NB4 (cell line): ENCODE data around the gene ADARB2.

ENCODE experiments used
- DNase-seq: peaks from one replicate; pipeline ENCODE4 v3.0.0; 2010; ENCODE audit warnings: low read depth
- H3K4me3 ChIP-seq: one replicate; pipeline ENCODE4 v1.5.1; 2011; ENCODE audit warnings: mild to moderate bottlenecking, low read depth, low read length, moderate library complexity
- MAX ChIP-seq: IDR thresholded peaks from 2 replicates; pipeline ENCODE4 v1.6.1; 2011; ENCODE audit warnings: low read depth, low read length
- MYC ChIP-seq: IDR thresholded peaks from 2 replicates; pipeline ENCODE4 v1.6.1; 2011; ENCODE audit warnings: low read depth, low read length
- POLR2A ChIP-seq: IDR thresholded peaks from 2 replicates; pipeline ENCODE4 v1.6.1; 2011; ENCODE audit warnings: mild to moderate bottlenecking; ENCODE audit not compliant: insufficient read length; ENCODE audit errors: extremely low read depth
- TF ChIP-seq, protein P1 (sequence below): IDR thresholded peaks from one replicate; pipeline ENCODE4 v1.5.1; 2012; ENCODE audit warnings: low read depth, low read length

The ADARB2 gene

DNA sequence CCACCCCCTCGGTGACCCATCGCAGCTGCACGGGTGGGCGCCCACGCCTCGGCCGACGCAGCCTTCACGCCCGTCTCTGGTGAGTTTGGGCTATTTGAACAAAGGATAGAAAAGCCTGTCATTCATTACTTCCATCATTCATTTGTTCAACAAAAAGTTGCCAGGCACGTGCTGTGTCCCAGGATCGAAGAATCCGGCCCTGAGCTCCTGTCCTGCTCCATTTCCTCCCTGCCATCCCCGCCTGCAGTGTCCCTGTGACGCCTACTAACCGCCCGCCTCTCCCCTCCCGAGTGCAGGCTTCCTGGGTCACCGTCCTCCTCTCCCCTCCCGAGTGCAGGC lies 341.1 kb downstream of the ADARB2 start:
- no peak for TF ChIP-seq MYC
- TF ChIP-seq, protein P1, sequence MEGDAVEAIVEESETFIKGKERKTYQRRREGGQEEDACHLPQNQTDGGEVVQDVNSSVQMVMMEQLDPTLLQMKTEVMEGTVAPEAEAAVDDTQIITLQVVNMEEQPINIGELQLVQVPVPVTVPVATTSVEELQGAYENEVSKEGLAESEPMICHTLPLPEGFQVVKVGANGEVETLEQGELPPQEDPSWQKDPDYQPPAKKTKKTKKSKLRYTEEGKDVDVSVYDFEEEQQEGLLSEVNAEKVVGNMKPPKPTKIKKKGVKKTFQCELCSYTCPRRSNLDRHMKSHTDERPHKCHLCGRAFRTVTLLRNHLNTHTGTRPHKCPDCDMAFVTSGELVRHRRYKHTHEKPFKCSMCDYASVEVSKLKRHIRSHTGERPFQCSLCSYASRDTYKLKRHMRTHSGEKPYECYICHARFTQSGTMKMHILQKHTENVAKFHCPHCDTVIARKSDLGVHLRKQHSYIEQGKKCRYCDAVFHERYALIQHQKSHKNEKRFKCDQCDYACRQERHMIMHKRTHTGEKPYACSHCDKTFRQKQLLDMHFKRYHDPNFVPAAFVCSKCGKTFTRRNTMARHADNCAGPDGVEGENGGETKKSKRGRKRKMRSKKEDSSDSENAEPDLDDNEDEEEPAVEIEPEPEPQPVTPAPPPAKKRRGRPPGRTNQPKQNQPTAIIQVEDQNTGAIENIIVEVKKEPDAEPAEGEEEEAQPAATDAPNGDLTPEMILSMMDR = no peak
- TF ChIP-seq POLR2A = no peak
- TF ChIP-seq MAX = no peak
- no peak overlapping the region for H3K4me3 ChIP-seq
- no peak for DNase-seq

GRCh38 chr10:1395481-1396296 lies 341.6 kb downstream of the ADARB2 start:
- H3K4me3 ChIP-seq = no peak overlapping the region
- TF ChIP-seq MAX (no peak), POLR2A (no peak), MYC (no peak)
- TF ChIP-seq, protein P1 = no peak
- no peak for DNase-seq

DNA sequence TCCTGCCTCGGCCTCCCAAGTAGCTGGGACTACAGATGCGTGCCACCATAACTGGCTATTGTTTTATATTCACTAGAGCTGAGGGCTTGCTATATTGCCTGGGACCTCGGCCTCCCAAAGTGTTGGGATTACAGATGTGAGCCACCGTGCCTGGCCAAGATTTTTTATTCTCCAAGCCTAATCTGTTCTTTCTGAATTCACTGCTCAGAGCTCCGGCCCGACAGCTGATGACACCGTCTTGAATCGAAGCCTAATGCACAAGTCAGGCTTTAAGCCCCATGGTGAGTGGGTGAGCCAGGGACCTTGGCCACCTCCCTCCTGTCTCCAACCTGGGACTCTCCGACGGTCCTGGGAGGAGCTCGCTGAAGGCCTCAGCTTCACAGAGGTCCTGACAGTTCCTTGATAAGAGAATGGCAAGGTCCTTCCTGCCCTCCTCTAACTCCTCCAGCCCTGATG lies 342.3 kb downstream of the ADARB2 start:
- DNase-seq = no peak
- TF ChIP-seq POLR2A (no peak), MAX (no peak), MYC (no peak)
- H3K4me3 ChIP-seq = no peak overlapping the region

GRCh38 chr10:1394155-1394912 lies 343.0 kb downstream of the ADARB2 start:
- no peak for DNase-seq
- TF ChIP-seq POLR2A (no peak), MAX (no peak), MYC (no peak)
- TF ChIP-seq, protein P1 = no peak
- H3K4me3 ChIP-seq = no peak overlapping the region

- H3K4me3 ChIP-seq = no peak overlapping the region
- no peak for DNase-seq
- no peak for TF ChIP-seq MAX
- TF ChIP-seq MYC = no peak
- TF ChIP-seq, protein P1 = no peak
- TF ChIP-seq POLR2A = no peak
Observed at GRCh38 chr10:1393481-1393880, 343.8 kb downstream of the ADARB2 start.

DNA sequence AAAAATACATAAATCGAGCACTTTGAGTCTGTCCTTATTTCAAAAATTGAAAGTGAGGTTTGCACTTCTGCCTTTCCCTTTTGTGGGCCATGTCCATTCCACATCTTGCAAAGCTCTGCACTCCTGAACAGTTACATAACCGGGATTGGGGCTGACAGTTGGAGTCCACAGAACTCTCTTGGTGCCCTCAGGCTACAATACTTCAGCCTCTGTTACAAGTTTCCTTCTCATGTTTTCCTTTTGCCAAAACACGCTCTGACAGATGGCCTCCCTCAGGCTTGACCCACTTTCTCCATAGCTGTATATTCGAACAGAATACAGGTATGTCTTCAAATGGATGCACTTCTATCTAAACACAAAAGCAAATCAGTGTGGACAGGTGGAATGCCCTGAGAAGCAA lies 345.2 kb downstream of the ADARB2 start:
- no peak overlapping the region for H3K4me3 ChIP-seq
- DNase-seq = no peak
- TF ChIP-seq, protein P1 = no peak
- TF ChIP-seq MYC = no peak
- no peak for TF ChIP-seq POLR2A
- no peak for TF ChIP-seq MAX
